Fibroblast of skin of back (primary cell): ENCODE results near the gene PRRC2B. TPM values are rescaled to one million over a fixed set of nuclear protein-coding genes. Genes with fewer than 3 reads are reported as not detected.
"Not testable (repeated sequence)": the region's sequence is repeated elsewhere in the genome, so short reads cannot be mapped to it uniquely, and the experiment has no call there.

ENCODE experiments used
- DNase-seq: peaks from one replicate; pipeline ENCODE4 v3.0.0-alpha.2; 2013
- polyA plus RNA-seq, 2 experiments: library from polyadenylated mRNA; unstranded; fragments of 120-200 nt; gene quantifications; one replicate each; pipeline ENCODE4 v1.2.1, GENCODE V29; 2013; ENCODE audit not compliant: insufficient read length in 2 of 2

PRRC2B gene
- 93.8 TPM for polyA plus RNA-seq (2013, experiment 1 of 2; ENCODE audit: insufficient read length)
- polyA plus RNA-seq (2013, experiment 2 of 2; ENCODE audit: insufficient read length), result 93.2 TPM

- DNase-seq, result peak; percentile 83
These were observed at the start of gene PRRC2B for GRCh38 chr9:131393622-131394463. Gene PRRC2B, plus strand, starts transcription at chr9:131394086. Its CDS starts 36,059 bp downstream, at chr9:131430145.

- DNase-seq, result not testable (repeated sequence)
These were observed 48.9 kb upstream of the PRRC2B start for GRCh38 chr9:131344931-131345535.

GRCh38 chr9:131346559-131346958 is 47.3 kb upstream of the PRRC2B start:
- DNase-seq, result no peak

DNA sequence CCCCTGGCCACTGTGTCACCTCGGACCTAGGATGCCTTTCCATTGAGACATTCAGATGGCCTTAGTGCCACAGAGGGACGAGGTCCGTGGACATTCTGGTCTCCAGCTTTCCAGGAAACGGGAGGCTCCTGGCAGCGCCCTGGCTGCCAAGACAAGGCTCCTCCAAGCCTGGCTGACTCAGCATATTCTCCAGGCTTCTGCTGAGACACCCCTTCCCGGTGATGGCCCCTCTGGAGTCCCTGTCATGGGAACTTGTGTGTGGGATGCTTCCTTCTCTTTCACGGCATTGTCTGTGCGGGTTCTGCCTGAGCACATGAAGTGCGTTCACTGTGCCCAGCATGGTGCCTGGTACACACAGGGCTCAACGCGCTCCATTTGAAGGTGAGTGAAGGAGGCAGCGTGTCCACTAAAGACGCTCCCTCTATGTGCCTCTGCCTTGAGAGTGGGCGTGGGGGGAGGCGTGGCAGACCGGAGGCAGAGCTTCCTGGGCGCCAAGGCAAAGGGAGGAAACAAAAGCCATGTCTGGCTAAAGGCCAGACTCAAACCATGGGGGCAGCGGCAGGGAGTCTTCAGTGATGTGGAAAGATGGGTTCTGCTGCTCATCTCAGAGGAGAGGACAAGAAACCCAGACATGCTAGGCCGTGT is 46.4 kb upstream of the PRRC2B start:
- DNase-seq, result no peak

- no peak for DNase-seq
These were observed 45.0 kb upstream of the PRRC2B start for GRCh38 chr9:131348631-131349521.

DNA sequence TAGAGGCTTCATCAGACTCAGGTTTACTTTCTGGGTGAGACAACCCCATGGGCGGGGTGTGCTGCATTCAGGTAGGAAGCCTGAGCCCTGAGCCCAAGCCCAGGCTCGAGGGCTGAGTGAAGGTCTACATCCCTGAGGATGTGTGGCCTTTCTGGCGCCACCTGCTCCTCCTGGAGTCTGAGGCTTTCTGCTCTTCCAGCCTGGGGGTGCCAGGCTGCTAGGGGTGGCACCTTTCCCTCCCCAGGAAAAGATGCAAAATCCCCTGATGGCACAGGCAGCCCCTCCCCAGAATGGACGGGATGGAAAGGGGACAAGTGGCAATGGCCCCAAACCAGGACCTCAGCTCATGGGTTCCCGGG is 44.4 kb upstream of the PRRC2B start:
- no peak for DNase-seq

GRCh38 chr9:131349881-131350563 is 43.9 kb upstream of the PRRC2B start:
- DNase-seq, result peak; percentile 75

DNA sequence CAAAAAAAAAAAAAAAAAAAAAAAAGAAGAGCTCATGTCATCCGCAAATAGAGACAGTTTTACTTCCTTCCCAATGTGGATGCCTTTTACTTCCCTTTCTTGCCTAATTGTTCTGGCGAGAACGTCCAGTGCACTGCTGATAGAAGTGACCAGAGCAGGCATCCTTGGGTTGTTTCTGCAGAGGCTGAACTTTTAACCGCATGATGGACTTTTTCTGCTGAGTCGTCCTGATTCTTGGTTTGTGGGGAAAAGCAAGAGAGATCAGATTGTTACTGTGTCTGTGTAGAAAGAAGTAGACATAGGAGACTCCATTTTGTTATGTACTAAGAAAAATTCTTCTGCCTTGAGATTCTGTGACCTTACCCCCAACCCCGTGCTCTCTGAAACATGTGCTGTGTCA is 37.4 kb upstream of the PRRC2B start:
- DNase-seq, result not testable (repeated sequence)

DNA sequence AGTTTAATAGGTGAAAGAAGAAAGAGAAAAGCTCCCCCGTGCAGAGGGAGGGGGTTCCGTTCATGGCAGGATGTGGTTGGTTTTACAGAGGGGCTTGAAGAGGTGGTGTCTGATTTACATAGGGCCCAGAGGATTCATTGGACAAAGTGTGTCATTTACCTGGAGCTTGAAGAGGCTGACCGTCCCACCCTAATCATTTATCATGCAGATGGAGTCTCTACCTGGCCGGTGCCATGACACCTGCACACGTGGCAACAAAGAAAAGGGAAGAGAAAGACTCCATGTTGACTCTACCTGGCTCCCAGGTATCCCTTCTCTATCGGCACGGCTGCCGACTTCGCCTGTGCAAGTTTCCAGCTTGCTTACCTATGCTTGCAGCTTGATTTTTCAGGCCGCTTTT is 35.3 kb upstream of the PRRC2B start:
- no peak for DNase-seq

DNA sequence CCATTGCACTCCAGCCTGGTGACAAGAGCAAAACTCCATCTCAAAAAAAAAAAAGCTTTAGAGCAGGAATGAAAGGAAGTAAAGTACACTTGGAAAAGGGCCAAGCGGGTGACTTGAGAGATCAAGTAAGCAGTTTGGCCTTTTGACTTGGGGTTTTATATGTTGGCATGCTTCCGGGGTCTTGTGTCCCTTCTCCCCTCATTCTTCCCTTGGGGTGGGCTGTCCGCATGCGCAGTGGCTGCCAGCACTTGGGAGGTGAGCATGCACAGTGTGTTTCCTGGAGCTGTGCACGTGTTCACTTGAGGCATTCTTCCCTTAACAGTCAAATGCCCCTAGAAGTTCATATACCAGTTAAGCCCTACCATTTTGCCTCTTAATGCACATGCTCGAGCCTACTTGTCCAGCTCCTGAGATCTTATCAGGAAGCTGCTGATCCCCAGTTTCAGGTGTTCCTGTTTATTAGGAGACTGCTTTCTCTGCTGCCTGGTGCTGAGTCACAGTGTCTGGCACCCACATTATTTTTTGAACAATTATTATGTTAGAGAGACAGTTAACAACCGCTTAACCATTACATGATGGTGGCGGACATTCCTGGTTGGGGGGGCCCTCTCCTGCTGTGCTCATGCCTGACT is 32.6 kb upstream of the PRRC2B start:
- no peak for DNase-seq

GRCh38 chr9:131365546-131365945 is 28.3 kb upstream of the PRRC2B start:
- no peak for DNase-seq

GRCh38 chr9:131366761-131367401 is 27.0 kb upstream of the PRRC2B start:
- DNase-seq, result peak; percentile 76

- no peak for DNase-seq
These were observed 26.4 kb upstream of the PRRC2B start for GRCh38 chr9:131367450-131367849.

DNA sequence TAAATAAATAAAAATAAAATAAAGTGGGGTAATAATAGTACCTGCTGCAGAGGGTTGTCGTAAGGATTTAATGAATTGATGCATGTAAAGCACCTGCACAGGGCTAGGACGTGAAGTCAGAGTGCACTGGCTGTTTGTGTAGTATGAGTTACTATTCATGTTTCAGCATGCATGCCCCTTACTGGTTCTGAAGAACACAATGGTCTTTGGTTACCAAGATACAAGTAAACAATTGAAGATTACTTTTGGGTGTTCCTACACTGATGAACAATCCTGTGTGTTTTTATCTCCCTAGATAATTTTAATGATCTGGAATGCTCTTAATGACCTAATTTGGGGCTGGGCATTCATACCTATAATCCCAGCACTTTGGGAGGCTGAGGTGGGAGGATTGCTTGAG is 23.2 kb upstream of the PRRC2B start:
- no peak for DNase-seq

GRCh38 chr9:131372599-131372973 is 21.3 kb upstream of the PRRC2B start:
- DNase-seq, result not testable (repeated sequence)

GRCh38 chr9:131374638-131375037 is 19.2 kb upstream of the PRRC2B start:
- not testable (repeated sequence) for DNase-seq

GRCh38 chr9:131379056-131379455 is 14.8 kb upstream of the PRRC2B start:
- no peak for DNase-seq

- peak; percentile 77 for DNase-seq
These were observed 10.8 kb upstream of the PRRC2B start for GRCh38 chr9:131382850-131383729.

DNA sequence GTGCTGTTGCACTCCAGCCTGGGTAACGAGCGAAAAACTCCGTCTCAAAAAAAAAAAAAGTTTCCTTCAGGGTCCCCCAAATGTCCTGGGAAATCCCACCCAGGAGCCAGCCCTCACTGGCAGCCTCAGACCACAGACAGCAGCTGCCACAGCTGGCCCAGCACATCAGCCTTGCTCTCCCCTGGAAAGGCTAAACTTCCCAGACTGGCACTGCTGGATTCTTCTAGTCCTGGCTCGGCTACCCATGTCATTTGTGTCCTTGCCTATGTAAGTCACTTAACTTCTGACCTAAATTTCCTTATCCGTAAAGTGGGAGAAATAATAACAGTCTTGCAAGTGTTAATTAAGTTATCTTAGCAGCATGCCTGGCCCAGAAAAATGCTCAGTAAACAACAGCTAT is 8.6 kb upstream of the PRRC2B start:
- no peak for DNase-seq

- DNase-seq, result no peak
These were observed 7.6 kb upstream of the PRRC2B start for GRCh38 chr9:131386281-131386680.
